ENCODE results near the gene CRKL. TPM values are rescaled to one million over a fixed set of nuclear protein-coding genes. Genes with fewer than 3 reads are reported as not detected.

CRKL gene
- total RNA-seq, 2 experiments from 2014 or later: 91.0 to 92.9 TPM

GRCh38 chr22:20976291-20976877, 59.2 kb downstream of the CRKL start:
- Mint-ChIP-seq H3K4me3 (no peak overlapping the region), H3K9me3 (peaks cover 6% of the 10 kb centered on the region), H3K36me3 (peaks cover 2% of the 10 kb centered on the region), H3K27me3 (no peaks in the 10 kb centered on the region), H3K4me1 (peaks cover 16% of the 10 kb centered on the region), H3K27ac (no peak overlapping the region)
- ATAC-seq (ENCODE audit: low read depth): no peak
- no peak for DNase-seq
- POLR2A ChIA-PET: no interaction called here

- POLR2A ChIA-PET: no interaction called here
- ATAC-seq (ENCODE audit: low read depth) (no peak), DNase-seq (no peak)
- peaks cover 6% of the 10 kb centered on the region for H3K9me3 Mint-ChIP-seq
- no peaks in the 10 kb centered on the region for H3K27me3 Mint-ChIP-seq
- H3K27ac Mint-ChIP-seq: no peak overlapping the region
- no peak overlapping the region for H3K4me3 Mint-ChIP-seq
- H3K36me3 Mint-ChIP-seq: peaks cover 2% of the 10 kb centered on the region
- H3K4me1 Mint-ChIP-seq: peaks cover 18% of the 10 kb centered on the region
Observed at GRCh38 chr22:20977019-20977418, 59.8 kb downstream of the CRKL start.

- no peak for ATAC-seq (ENCODE audit: low read depth)
- Mint-ChIP-seq H3K4me1 (peaks cover 20% of the 10 kb centered on the region), H3K27me3 (no peaks in the 10 kb centered on the region), H3K36me3 (peaks cover 2% of the 10 kb centered on the region), H3K4me3 (no peak overlapping the region), H3K27ac (no peak overlapping the region), H3K9me3 (peaks cover 6% of the 10 kb centered on the region)
- no peak for DNase-seq
- POLR2A ChIA-PET: no interaction called here
Observed at GRCh38 chr22:20977516-20978170, 60.4 kb downstream of the CRKL start.

GRCh38 chr22:20978419-20978818, 61.2 kb downstream of the CRKL start:
- POLR2A ChIA-PET: no interaction called here
- H3K4me3 Mint-ChIP-seq: no peak overlapping the region
- peaks cover 6% of the 10 kb centered on the region for H3K9me3 Mint-ChIP-seq
- ATAC-seq (ENCODE audit: low read depth) (no peak), DNase-seq (no peak)
- H3K36me3 Mint-ChIP-seq: peaks cover 2% of the 10 kb centered on the region
- H3K27ac Mint-ChIP-seq: no peak overlapping the region
- H3K27me3 Mint-ChIP-seq: no peaks in the 10 kb centered on the region
- H3K4me1 Mint-ChIP-seq: peaks cover 26% of the 10 kb centered on the region

- peak; percentile 58 for ATAC-seq (ENCODE audit: low read depth)
- Mint-ChIP-seq H3K27me3 (no peaks in the 10 kb centered on the region), H3K4me3 (peak overlapping the region; percentile 63), H3K9me3 (peaks cover 6% of the 10 kb centered on the region), H3K36me3 (peaks cover 4% of the 10 kb centered on the region), H3K27ac (peak overlapping the region; percentile 72), H3K4me1 (peaks cover 30% of the 10 kb centered on the region)
- DNase-seq: peak; percentile 61
- POLR2A ChIA-PET: interaction anchor here (0.5 kb wide), 1 partner anchor 29 kb away, joined by 3 read pairs; no protein-coding TSS in a partner anchor
Observed at GRCh38 chr22:20979243-20979809, 62.1 kb downstream of the CRKL start.

GRCh38 chr22:20979940-20980453, 62.8 kb downstream of the CRKL start:
- H3K36me3 Mint-ChIP-seq: peaks cover 4% of the 10 kb centered on the region
- POLR2A ChIA-PET: interaction anchor here (0.5 to 2.9 kb wide), 2 partner anchors 20 to 28 kb away, joined by 3 to 23 read pairs; no protein-coding TSS in a partner anchor
- no peak overlapping the region for H3K27ac Mint-ChIP-seq
- DNase-seq (no peak), ATAC-seq (ENCODE audit: low read depth) (no peak)
- no peaks in the 10 kb centered on the region for H3K27me3 Mint-ChIP-seq
- H3K4me1 Mint-ChIP-seq: peaks cover 30% of the 10 kb centered on the region
- H3K9me3 Mint-ChIP-seq: peaks cover 6% of the 10 kb centered on the region
- H3K4me3 Mint-ChIP-seq: peak overlapping the region; percentile 2

- DNase-seq (no peak), ATAC-seq (ENCODE audit: low read depth) (no peak)
- Mint-ChIP-seq H3K27ac (no peak overlapping the region), H3K27me3 (no peaks in the 10 kb centered on the region), H3K9me3 (peaks cover 6% of the 10 kb centered on the region), H3K4me1 (peaks cover 30% of the 10 kb centered on the region), H3K36me3 (peaks cover 4% of the 10 kb centered on the region), H3K4me3 (no peak overlapping the region)
- POLR2A ChIA-PET: interaction anchor here (2.2 to 2.9 kb wide), 2 partner anchors 19 to 23 kb away, joined by 6 to 23 read pairs; no protein-coding TSS in a partner anchor
Observed at GRCh38 chr22:20980523-20980922, 63.3 kb downstream of the CRKL start.

GRCh38 chr22:20980938-20981722, 63.9 kb downstream of the CRKL start:
- ATAC-seq (ENCODE audit: low read depth) (no peak), DNase-seq (no peak)
- peak overlapping the region; percentile 99 for H3K4me3 Mint-ChIP-seq
- POLR2A ChIA-PET: interaction anchor here (2.2 to 2.9 kb wide), 4 partner anchors 10 to 24 kb away, joined by 6 to 23 read pairs (median 14); partner anchors contain the start of gene THAP7
- peaks cover 4% of the 10 kb centered on the region for H3K36me3 Mint-ChIP-seq
- peaks cover 6% of the 10 kb centered on the region for H3K9me3 Mint-ChIP-seq
- peak overlapping the region; percentile 89 for H3K27ac Mint-ChIP-seq
- peaks cover 30% of the 10 kb centered on the region for H3K4me1 Mint-ChIP-seq
- H3K27me3 Mint-ChIP-seq: no peaks in the 10 kb centered on the region

- ATAC-seq (ENCODE audit: low read depth) (peak; percentile 79), DNase-seq (peak; percentile 87)
- POLR2A ChIA-PET: interaction anchor here (1.0 to 2.9 kb wide), 7 partner anchors 9 to 647 kb away, joined by 3 to 23 read pairs (median 6); partner anchors contain the start of gene THAP7
- H3K4me3 Mint-ChIP-seq: peak within 1 kb of the TSS; percentile 99
- H3K27ac Mint-ChIP-seq: peak within 1 kb of the TSS; percentile 89
- peaks cover 6% of the 10 kb centered on the region for H3K9me3 Mint-ChIP-seq
- no peaks in the 10 kb centered on the region for H3K27me3 Mint-ChIP-seq
- peaks cover 30% of the 10 kb centered on the region for H3K4me1 Mint-ChIP-seq
- peaks cover 8% of the 10 kb centered on the region for H3K36me3 Mint-ChIP-seq
Observed at GRCh38 chr22:20981787-20982562, 64.8 kb downstream of the CRKL start, which contains the start of gene LZTR1. TSS of gene LZTR1 (plus strand) at chr22:20982297. CDS start at chr22:20982372, 75 bp downstream.

GRCh38 chr22:20982563-20982882, 65.3 kb downstream of the CRKL start:
- POLR2A ChIA-PET: interaction anchor here (1.0 to 2.9 kb wide), 7 partner anchors 9 to 647 kb away, joined by 3 to 23 read pairs (median 6); partner anchors contain the start of gene THAP7
- Mint-ChIP-seq H3K9me3 (peaks cover 6% of the 10 kb centered on the region), H3K27me3 (no peaks in the 10 kb centered on the region), H3K4me3 (peak overlapping the region; percentile 99), H3K27ac (peak overlapping the region; percentile 89), H3K4me1 (peaks cover 30% of the 10 kb centered on the region), H3K36me3 (peaks cover 8% of the 10 kb centered on the region)
- ATAC-seq (ENCODE audit: low read depth) (peak; percentile 8), DNase-seq (no peak)

GRCh38 chr22:20983081-20983771, 66.0 kb downstream of the CRKL start:
- H3K4me3 Mint-ChIP-seq: peak overlapping the region; percentile 99
- peaks cover 6% of the 10 kb centered on the region for H3K9me3 Mint-ChIP-seq
- H3K36me3 Mint-ChIP-seq: peaks cover 8% of the 10 kb centered on the region
- ATAC-seq (ENCODE audit: low read depth) (no peak), DNase-seq (no peak)
- POLR2A ChIA-PET: interaction anchor here (2.2 to 2.9 kb wide), 3 partner anchors 8 to 20 kb away, joined by 9 to 23 read pairs (median 18); partner anchors contain the start of gene THAP7
- H3K27ac Mint-ChIP-seq: peak overlapping the region; percentile 89
- H3K4me1 Mint-ChIP-seq: peaks cover 30% of the 10 kb centered on the region
- H3K27me3 Mint-ChIP-seq: no peaks in the 10 kb centered on the region

- Mint-ChIP-seq H3K36me3 (peaks cover 5% of the 10 kb centered on the region), H3K9me3 (no peaks in the 10 kb centered on the region), H3K27ac (no peak overlapping the region), H3K27me3 (no peaks in the 10 kb centered on the region), H3K4me3 (no peak overlapping the region), H3K4me1 (peaks cover 22% of the 10 kb centered on the region)
- ATAC-seq (ENCODE audit: low read depth) (no peak), DNase-seq (no peak)
- POLR2A ChIA-PET: no interaction called here
Observed at GRCh38 chr22:20985720-20986119, 68.5 kb downstream of the CRKL start.
